HG02623 (cell line): Measurements from ENCODE around the gene FRMD1.

Experiments
- ATAC-seq: cut with Tn5 transposase; IDR thresholded peaks from one replicate; pipeline ENCODE4 v1.9.1; 2021; ENCODE audit warnings: moderate library complexity; ENCODE audit not compliant: unreplicated experiment

The FRMD1 gene

DNA sequence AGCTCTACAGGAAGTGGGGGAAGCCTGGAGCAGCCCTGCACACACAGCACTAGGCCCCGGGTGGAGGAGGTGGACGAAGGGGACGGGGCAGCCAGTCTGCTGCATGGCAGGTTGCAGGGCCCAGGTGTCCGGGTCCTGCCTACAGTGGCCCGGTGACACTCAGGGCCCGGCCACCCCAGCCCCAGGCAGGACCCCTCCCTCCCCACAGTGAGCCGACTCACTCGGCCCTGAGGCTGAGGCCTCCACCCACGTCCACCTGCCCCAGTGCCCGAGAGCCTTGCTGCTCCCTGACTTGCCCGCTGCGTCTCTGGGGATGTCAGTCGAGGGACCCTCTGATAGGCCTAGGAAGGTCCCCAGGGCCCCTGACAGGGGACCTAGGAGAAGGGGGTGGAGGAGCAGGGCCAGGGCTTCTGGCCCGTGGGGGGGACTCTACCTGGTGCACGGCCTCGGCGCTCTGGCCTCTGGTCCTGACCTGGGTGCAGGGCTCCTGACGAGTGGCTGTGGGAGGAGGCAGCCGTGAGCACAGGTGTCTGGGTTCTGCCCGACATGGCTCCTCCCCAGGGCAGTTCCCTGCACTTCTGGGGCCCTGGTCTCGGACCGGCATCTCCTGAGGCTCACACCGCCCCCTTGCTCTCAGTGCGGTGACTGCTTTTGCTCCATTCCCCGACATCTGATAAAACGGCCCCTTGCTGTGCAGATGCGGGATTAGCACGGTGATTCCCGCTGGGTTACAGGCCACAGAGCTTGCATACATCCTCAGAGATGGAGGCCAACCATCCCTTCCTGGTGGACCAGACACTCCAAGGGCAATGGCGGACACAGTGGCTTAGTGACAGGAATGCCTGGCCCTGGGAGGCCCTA lies 20.1 kb downstream of the FRMD1 start:
- no peak for ATAC-seq

DNA sequence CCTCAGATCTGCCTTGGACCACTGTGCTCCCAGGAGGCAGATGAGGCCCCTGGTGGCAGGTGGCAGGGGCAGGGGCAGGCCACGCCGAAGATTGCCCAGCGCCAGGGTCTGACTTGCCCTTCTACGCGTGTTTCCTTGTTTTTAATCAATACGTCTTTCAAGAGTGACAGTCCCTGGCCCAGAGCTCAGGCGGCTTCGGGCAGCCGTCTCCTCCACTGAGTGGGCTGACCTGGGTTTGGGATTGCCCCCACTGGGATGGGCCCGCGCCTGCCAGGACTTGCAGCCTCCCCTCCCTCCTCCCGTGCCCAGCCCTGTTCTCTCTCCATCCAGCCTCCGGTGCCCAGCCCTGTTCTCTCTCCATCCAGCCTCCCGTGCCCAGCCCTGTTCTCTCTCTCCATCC lies 21.2 kb downstream of the FRMD1 start:
- no peak for ATAC-seq

DNA sequence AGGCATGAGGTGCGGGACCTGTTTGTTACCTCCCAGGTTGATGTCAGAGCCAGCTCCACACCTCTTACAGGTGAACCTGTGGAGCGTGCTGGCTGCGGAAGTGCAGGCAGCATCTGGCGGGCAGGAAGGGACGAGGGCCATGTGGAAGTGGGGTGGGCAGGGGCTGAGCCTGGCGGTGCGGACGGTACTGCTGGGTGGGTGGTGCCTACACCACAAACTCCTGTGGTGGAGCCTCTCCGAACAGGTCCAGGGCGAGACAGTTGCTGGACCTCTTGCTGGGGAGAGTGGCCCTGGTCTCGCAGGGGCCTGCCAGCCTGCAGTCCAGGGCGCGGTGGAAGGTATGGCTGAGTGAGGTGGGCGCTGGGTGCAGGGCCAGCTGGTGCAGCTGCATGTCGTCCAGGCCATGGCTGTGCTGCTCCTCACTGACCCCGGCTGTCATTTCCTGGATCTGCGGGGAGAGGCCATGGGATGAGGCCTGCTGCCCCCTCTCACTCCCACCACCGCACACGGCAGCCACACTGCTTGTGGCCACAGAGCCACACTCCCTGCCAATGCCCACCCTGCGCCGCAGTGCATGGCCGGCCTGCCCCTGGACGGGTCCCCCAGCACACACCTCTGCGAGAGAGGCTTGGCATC lies 22.0 kb downstream of the FRMD1 start:
- no peak for ATAC-seq

DNA sequence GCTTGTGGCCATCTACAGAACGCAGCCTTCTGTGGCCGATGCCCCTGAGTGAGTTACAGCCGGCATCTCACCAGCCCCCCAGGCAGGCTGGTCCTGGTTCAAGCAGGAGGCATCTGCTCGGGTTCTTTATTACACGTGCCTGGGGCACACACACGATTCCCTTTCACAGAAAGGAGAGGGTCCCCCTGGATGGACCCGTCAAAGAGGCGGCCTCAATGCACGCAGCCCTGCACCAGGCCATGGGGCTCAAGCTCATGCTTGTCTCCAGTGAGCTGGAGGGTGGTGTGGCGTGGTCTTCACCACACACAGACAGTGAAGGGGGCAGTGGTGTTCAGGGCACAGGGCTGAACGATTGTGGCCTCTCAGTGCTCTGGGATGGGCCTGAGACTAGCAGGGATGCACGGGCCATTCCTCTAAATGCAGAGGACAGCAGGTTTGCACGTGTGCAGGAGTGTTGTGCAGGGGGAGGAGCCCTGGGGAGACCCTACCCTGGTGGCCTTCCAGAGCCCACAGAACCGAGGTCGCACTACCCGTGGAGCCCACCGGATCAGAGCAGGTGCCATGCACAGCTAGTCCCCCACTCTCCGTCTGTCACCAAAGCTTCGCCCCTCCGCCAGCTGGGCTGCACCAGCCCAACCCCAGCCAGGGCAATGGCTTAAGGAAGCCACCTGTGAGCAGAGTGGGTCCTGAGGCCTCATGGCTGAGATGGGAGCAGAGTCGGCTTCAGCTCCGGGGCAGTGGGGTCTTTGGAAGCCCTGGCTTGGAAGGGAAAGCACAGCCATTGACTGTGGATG lies 23.1 kb downstream of the FRMD1 start:
- ATAC-seq, result no peak

DNA sequence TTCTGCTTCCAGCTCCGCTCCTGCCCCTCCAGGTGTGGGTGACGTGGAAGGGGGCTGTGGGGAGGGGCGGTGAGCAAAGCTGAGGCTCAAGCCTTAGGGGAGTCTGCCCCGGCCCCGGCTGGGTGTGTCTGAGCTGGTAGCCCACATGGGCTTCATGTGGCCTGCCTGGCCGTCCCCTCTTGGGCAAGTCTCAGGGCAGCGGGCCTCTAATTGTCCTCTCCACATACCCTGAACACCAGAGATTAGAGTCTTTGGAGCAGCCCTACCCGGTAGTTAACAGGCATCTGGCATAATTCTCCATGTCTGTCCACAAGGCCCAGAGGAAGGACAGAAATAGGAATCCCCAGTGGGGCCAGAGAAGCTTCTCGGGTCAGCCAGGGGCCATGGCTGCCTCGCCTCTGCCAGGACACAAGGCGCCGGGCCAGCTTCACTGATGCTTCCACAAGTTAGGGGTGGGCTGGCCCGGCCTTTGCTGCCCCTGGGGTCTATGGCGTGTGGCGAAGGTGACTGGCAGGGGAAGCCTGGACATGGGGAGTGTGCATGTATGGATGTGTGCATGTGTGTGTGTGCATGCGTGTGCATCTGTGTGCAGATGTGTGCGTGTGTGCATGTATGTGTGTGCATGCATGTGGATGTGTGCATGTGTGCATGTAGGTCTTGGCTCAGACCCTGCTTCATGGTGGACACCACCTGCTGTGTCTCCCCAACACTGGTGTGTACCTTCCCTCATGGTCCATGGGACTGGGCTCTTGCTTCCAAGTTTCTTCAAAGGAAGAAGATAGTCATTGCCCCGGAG lies 24.0 kb downstream of the FRMD1 start:
- ATAC-seq, result no peak

DNA sequence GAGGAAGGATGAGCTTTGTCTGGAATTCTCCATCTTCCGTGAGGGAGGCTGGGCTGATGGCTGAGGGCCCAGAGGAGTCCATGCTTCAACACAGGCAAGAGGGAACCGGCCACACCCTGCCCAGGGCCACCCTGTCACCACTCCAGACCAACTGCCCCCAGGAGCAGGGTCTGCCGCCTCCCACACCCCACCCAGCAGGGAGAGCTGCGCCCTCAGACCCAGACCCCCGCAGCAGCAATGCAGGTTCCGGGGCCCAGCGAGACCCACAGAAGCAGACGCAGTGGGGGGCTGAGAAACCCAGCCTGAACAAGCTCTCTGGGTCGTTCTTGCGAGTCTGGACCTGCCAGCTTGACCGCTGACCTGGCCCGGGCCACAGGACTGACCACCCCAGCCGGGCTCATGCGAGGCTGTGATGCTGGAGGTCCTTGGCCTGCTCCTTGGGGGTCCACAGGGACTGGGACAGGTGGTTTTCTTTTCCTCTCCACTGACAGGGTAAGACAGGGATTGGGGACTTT lies 25.0 kb downstream of the FRMD1 start:
- no peak for ATAC-seq

DNA sequence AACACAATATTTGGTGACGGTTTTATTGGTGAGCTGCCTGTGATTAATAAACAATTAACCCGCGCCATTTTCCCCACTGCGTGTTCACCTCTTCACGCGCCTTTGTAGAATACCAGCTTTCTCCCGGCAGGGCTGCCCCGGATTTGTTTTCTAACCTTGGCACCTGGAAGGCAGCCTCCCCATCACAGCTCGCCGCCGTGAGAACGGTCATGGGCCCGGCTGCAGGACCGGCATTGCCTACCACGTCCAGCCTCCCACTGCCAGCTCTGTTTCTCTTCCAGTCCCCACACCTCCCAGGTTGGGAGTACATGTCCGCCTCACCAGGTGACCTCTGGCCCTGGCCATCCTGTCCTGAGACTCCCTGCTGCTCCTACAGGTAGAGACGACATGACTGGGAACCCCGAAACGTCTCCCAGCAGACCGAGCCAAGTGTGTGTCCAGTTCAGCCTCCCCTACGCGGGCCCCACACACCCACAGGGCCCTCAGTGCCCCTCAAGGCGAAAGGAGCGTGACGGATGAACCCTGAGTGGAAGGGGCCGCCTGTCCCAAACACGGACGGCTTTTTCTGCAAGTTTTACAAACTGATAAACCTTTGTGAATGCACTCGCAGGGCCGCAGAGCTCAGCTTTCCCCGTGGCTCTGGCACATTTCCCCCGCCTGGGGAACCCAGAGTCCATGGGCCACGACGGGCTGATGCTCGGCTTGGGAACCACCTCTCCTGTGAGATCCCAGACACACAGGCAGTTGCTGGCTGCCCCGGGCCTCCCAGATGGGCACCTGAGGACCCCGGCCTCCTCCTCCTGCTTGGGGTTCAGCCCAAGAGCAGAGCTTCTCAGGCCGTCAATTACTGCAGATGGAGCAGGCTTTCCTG lies 25.7 kb downstream of the FRMD1 start:
- no peak for ATAC-seq

DNA sequence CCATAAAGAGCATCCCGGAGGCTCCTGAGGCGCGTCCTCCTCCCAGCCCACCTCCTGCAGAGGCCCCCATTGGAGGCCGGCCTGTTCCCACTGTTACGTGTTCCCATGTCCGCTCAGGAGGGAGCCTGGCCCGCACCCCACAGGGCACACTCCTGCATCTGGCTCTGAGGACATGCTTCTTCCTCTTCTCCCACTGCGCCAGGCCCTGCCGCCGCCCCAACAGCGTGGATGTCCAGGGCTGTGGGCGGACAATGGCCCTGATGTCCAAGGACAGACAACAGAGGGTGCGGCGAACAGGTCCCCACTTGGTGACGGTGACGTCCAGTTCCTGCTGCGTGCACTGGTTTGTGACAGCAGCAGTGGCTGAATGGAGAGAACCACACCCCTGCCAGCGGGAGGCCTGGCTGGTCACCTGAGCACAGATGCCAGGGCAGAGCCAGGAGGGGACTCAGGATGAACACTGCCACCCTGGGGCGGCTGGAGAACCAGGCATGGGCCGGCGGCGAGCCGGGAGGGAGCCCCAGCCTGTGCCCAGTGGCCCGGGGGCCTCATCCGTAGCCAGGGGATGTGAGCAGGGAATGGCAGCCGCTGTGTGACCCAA lies 26.6 kb downstream of the FRMD1 start:
- ATAC-seq, result no peak

DNA sequence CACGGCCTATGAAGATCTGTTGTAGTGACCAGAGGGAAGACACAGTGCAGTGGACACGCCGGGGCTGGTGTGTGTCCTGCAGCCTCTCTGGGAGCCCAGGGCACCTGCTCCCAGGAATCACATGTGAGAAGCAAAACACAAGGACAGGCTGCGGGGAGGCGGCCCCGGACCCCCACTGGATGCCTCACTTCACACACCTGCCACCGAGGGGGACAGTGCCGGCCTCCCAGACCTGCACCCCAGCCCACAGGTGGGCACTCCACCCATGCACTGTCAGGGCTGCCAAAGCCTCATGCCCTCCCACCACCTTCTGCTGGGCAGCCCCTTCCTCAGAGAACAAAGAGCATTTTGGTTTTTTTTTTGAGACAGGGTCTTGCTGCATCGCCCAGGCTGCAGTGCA lies 27.4 kb downstream of the FRMD1 start:
- ATAC-seq, result no peak

DNA sequence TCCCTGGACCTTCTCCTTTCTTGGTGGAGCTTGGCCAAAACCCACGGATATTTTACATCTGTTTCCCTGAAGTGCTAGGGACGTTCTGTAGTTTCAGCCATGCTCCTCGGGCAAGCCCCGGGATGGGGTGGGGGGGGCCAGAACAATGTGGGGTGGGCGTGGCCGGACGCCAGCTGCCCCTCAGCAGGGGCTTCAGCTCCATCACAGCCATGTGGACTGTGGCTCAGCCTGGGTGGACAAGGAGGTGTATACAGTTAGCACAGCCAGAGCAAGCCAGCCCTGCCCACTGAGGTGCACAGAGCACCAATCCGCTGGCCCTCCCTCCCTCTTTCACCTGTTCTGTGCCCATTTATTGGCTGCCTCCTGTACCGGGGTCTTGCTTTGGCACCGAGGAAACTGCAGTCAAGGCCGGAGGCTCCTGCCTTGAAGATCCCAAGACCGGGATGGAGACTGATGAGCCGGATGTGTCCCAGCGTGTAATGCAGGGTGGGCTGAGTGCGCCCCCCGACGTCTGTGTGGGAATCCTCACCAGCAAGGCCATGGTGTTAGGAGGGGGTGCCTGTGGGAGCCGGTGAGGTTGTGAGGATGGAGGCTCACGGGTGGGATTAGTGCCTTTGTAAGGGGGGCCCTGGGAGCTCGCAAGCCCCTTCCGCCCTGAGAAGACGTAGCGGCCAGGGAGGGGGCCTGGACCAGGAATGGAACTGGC lies 28.0 kb downstream of the FRMD1 start:
- ATAC-seq, result no peak

DNA sequence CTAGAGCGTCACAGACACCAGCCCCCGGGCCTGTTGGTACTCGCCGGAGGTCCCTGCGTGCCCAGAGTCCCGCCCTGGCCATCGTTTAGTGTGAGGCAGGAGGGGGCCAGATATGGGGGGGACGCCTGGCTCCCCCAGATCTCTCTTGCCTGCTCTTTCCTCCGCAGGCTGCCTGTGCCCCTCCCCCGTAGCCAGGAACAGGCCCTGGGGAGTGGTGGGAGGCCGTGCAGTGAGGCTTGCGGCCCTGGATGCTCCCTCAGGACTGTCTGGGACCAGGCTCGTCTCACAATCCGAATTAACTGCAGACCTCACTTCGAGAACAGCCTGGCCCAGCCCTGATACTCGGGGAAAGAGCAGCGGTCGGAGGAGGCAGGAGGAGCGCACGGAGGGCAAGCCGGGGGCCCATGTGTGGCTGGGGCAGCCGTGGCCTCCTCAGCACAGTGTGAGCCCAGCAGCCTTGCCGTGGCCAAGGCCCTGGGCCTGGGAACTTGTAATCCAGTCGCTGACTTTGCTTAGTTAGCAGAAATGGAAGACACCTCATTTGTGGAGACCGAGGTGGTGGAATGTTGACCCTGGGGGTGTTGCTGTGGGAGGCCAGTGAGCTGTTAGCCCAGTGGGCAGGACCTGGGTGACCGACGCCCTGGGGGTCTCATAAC lies 28.7 kb downstream of the FRMD1 start:
- no peak for ATAC-seq

DNA sequence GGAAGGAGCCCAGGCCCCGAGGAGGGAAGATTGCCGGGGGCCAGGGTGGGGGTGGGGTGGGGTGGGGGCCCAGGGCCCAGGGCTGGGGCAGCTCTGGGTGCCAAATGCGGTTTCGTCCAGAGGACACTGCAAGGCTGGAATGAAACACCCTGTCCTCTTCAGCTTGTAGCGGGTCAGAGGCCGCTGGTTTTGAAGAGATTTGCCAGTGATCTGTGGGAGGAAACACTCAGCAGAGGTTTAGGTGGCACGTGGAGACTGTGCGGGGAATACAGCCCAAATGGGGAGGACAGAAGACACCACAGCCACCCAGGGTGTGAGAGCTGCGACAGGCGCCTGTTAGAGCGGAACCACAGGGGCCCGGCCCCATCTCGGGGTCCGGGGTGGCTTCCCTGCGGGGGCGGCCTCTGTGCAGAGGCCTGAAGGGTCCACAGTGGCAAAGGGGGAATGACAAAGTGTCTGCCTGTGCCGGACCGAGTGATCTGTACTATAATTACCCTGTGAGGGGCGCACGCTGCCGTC lies 29.2 kb downstream of the FRMD1 start:
- ATAC-seq, result no peak

DNA sequence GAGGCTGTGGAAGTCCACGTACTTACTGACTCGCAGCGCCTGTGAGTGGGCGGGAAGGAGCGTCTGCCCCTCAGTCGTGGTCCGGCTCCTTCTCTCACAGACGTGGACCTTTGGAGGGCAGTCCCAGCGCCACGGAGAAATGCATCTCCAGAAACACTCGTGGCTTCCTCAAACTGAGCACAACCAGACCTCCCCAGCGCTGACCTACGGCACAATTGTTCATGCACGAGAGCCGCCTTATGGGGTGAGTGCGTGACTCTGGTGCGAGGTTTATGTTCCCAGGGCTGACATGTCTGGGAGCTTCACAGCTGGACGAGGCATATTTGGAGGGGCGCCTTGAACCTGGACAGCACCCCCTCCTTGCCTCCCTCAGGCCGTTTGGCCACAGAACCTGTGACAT lies 29.7 kb downstream of the FRMD1 start:
- no peak for ATAC-seq

DNA sequence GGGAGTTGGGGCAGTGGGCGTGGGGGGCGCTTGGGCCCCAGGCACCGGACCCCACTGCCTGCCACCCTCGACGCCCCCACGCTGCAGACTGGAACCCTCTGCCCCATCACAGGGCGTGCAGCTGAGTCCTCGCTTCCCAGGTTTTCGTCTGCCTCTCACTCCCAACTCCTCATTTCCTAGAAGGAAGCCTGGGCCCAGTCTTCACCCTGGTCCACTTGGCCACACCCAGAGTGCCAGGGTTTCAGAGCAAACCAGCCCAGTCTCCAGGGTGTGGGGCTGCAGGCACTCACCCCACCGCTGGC lies 30.3 kb downstream of the FRMD1 start:
- no peak for ATAC-seq

DNA sequence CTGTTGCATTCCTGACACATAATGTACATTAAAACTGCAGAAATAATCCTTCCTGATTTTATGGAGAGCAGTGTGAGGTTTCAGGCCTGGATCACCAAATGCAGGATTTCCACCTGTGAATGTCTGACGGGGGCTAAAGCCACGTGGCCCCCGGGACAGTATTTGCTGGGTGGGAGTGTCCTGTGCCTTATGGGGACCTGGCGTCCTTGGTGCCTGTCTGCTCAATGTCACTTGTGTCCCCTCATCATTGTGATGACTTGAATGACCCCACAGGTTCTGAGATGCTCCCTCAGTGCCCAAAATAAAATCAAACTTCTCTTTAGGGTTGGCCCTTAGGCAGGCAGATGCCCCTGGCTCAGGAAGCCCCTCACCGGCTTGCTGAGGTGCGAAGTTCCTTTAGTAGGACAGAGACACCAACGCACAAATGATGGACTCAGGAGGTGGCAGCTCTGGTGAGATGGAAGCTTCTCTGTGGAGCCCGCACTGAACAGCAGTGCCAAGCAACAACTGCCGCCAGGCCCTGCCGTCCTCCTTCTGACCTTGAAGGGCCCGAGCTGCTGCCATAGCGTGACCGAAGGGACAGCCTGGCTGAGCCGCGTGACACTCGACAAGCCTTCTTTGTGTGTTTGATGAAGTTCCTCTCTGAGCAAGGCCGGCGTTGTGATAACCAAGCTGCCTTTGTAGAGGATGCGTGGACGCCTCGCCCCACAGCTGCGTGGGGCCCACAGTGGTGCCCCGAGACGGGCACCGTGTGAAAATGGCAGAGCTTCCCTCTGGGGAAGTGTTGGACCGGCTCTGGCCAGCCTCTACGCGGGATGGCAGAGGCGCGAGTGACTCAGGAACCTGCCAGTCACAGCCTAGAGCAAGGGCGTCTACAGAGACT lies 30.9 kb downstream of the FRMD1 start:
- no peak for ATAC-seq

DNA sequence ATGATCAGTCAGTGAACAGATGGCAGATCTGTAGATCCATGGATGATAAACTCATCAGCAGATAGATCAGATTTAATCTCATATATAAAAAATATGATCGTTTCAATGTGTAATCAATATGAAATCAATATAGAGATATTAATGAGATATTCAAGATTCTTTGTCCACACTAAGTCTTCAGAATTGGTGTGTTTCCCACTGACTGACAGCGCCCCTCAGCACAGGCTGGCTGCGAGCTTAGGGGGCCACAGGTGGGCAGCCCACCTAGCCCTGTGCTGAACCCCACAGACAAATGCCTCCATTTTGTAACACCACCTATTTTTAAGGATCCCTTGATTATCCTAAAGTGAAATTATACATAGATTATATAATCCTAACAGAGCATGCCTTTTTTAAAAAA lies 32.3 kb downstream of the FRMD1 start:
- ATAC-seq, result no peak
